Activated naive CD4-positive, alpha-beta T cell treated with anti-CD3 and anti-CD28 coated beads, Interleukin-2, amount 50 U/mL, for 16 hours (primary cell): ENCODE results near the gene SMO.
"Not testable (repeated sequence)": the region's sequence is repeated elsewhere in the genome, so short reads cannot be mapped to it uniquely, and the experiment has no call there.

Experiments used
- DNase-seq: peaks from one replicate; pipeline ENCODE4 v3.0.0-alpha.2; 2020

The SMO gene

GRCh38 chr7:129209067-129209926, 20.9 kb downstream of the SMO start:
- DNase-seq, result no peak

GRCh38 chr7:129210256-129210988, 22.0 kb downstream of the SMO start:
- DNase-seq, result peak; percentile 73

GRCh38 chr7:129210989-129211312, 22.5 kb downstream of the SMO start:
- no peak for DNase-seq

- no peak for DNase-seq
Observed at GRCh38 chr7:129212126-129212525, 23.7 kb downstream of the SMO start.

- DNase-seq, result no peak
Observed at GRCh38 chr7:129212596-129212995, 24.2 kb downstream of the SMO start.

- no peak for DNase-seq
Observed at GRCh38 chr7:129213828-129214227, 25.4 kb downstream of the SMO start.

GRCh38 chr7:129215691-129216090, 27.3 kb downstream of the SMO start:
- DNase-seq, result not testable (repeated sequence)

- not testable (repeated sequence) for DNase-seq
Observed at GRCh38 chr7:129216101-129216715, 27.8 kb downstream of the SMO start.

- DNase-seq, result not testable (repeated sequence)
Observed at GRCh38 chr7:129216821-129217416, 28.5 kb downstream of the SMO start.

- DNase-seq, result peak; percentile 75
Observed at GRCh38 chr7:129218514-129219062, 30.2 kb downstream of the SMO start.

- not testable (repeated sequence) for DNase-seq
Observed at GRCh38 chr7:129219166-129219565, 30.7 kb downstream of the SMO start.

GRCh38 chr7:129222064-129222463, 33.6 kb downstream of the SMO start:
- no peak for DNase-seq

GRCh38 chr7:129224251-129225205, 36.1 kb downstream of the SMO start, which contains the start of gene AHCYL2:
AHCYL2 (plus strand) TSS chr7:129225030.
- DNase-seq, result peak; percentile 99

GRCh38 chr7:129225206-129225930, 36.9 kb downstream of the SMO start:
- peak; percentile 67 for DNase-seq

- no peak for DNase-seq
Observed at GRCh38 chr7:129225931-129226572, 37.6 kb downstream of the SMO start.

- DNase-seq, result no peak
Observed at GRCh38 chr7:129227646-129228578, 39.5 kb downstream of the SMO start.

GRCh38 chr7:129228633-129229032, 40.2 kb downstream of the SMO start:
- DNase-seq, result no peak

- no peak for DNase-seq
Observed at GRCh38 chr7:129231666-129232065, 43.2 kb downstream of the SMO start.

GRCh38 chr7:129238546-129238945, 50.1 kb downstream of the SMO start:
- no peak for DNase-seq
